CD4-positive, CD25-positive, alpha-beta regulatory T cell (primary cell): ENCODE data around the gene ZFYVE1. TPM values are rescaled to one million over a fixed set of nuclear protein-coding genes. Genes with fewer than 3 reads are reported as not detected.
"Not testable (repeated sequence)": the region's sequence is repeated elsewhere in the genome, so short reads cannot be mapped to it uniquely, and the experiment has no call there.

Experiments
- ATAC-seq, 2 donors: fragments of 150-1000 bp; cut with Tn5 transposase; one replicate each; pipeline ENCODE4 v1.10.0; 2021; ENCODE audit warnings: low read depth in 2 of 2, moderate number of reproducible peaks in 2 of 2, moderate library complexity in 1 of 2
- DNase-seq, 3 donors: peaks; one replicate each; pipeline versions ENCODE4 v3.0.0 to v3.0.0-alpha.2; 2012 to 2022; ENCODE audit warnings: mixed read lengths in 1 of 3
- H3K27ac ChIP-seq: one replicate; pipeline ENCODE4 v1.7.0; 2013; ENCODE audit warnings: mild to moderate bottlenecking, low read length; ENCODE audit not compliant: insufficient read depth, poor library complexity, severe bottlenecking
- H3K27me3 ChIP-seq: one replicate; pipeline ENCODE4 v1.7.0; 2013; ENCODE audit warnings: low read length; ENCODE audit not compliant: control insufficient read depth, insufficient read depth
- H3K36me3 ChIP-seq: one replicate; pipeline ENCODE4 v1.7.0; 2013; ENCODE audit warnings: mild to moderate bottlenecking, low read length, moderate library complexity; ENCODE audit not compliant: control insufficient read depth, insufficient read depth
- H3K4me1 ChIP-seq: 2 replicates; pipeline ENCODE4 v1.7.0; 2013; ENCODE audit warnings: mild to moderate bottlenecking, low read length; ENCODE audit not compliant: insufficient read depth, control insufficient read depth, poor library complexity, severe bottlenecking
- H3K4me3 ChIP-seq: one replicate; pipeline ENCODE4 v1.7.0; 2013; ENCODE audit warnings: low read depth, mild to moderate bottlenecking, low read length, moderate library complexity
- H3K9me3 ChIP-seq, 2 experiments: 1 replicate in 1 of 2; 2 replicates in 1 of 2; pipeline ENCODE4 v1.7.0; 2013; ENCODE audit warnings: low read length in 2 of 2, mild to moderate bottlenecking in 1 of 2, moderate library complexity in 1 of 2; ENCODE audit not compliant: control insufficient read depth in 2 of 2
- H3K27ac Mint-ChIP-seq, 3 donors: one replicate each; pipeline ENCODE4 v1.8.0; 2020 to 2022; ENCODE audit warnings: mild to moderate bottlenecking in 3 of 3, mixed read lengths in 3 of 3, moderate library complexity in 2 of 3
- H3K27me3 Mint-ChIP-seq: one replicate; pipeline ENCODE4 v1.8.0; 2022; ENCODE audit warnings: mild to moderate bottlenecking, mixed read lengths
- H3K36me3 Mint-ChIP-seq: one replicate; pipeline ENCODE4 v1.8.0; 2020; ENCODE audit warnings: mixed read lengths
- H3K4me1 Mint-ChIP-seq, 4 donors: one replicate each; pipeline ENCODE4 v1.8.0; 2020 to 2022; ENCODE audit warnings: mixed read lengths in 4 of 4, mild to moderate bottlenecking in 1 of 4
- H3K4me3 Mint-ChIP-seq, 4 donors: one replicate each; pipeline ENCODE4 v1.8.0; 2020 to 2022; ENCODE audit warnings: mild to moderate bottlenecking in 4 of 4, mixed read lengths in 4 of 4, moderate library complexity in 3 of 4
- H3K9me3 Mint-ChIP-seq, 7 donors: one replicate each; pipeline ENCODE4 v1.8.0; 2020 to 2022; ENCODE audit warnings: mixed read lengths in 7 of 7, mild to moderate bottlenecking in 3 of 7, moderate library complexity in 2 of 7
- polyA plus RNA-seq, 4 donors: library from polyadenylated mRNA; unstranded; fragments of 300-500 nt; fragmentation: Illumina TruSeq; gene quantifications; one replicate each; pipeline ENCODE4 v1.2.3, GENCODE V29; 2021
- total RNA-seq: library from RNA; stranded (reverse); gene quantifications from one replicate; pipeline ENCODE4 v1.2.3, GENCODE V29; 2022

The ZFYVE1 gene
- total and polyA plus RNA-seq, 5 donors from 2014 or later: 4.1 to 22.8 (median 5.9) TPM

DNA sequence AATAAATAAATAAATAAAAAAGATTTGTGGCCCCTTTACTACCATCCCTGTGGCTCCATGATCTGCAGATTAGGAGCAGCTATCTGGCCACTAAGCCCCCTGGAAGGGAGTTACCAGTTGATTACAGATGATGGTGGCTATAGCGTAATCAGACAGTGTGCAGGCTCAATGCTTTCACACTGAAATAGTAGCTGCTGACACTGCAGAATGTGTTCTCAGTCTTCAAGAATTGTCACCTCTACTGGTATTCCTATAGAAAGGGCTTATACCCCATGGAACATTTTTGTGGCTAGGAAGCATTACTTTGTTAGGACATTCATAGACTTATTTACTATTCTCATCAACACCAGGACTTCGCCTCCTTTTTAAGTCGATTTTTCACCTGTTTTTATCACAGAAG is 69.7 kb downstream of the ZFYVE1 start:
- H3K27me3 ChIP-seq: no peaks in the 10 kb centered on the region
- no peaks in the 10 kb centered on the region for H3K9me3 ChIP-seq
- no peaks in the 10 kb centered on the region for H3K27me3 Mint-ChIP-seq
- H3K27ac Mint-ChIP-seq: no peak overlapping the region
- H3K36me3 ChIP-seq: peaks cover 38% of the 10 kb centered on the region
- no peak for ATAC-seq
- H3K4me1 ChIP-seq: no peaks in the 10 kb centered on the region
- H3K4me3 ChIP-seq: no peak overlapping the region
- no peaks in the 10 kb centered on the region for H3K9me3 Mint-ChIP-seq
- H3K36me3 Mint-ChIP-seq: peaks cover 47% of the 10 kb centered on the region
- no peak overlapping the region for H3K4me3 Mint-ChIP-seq
- DNase-seq: no peak
- no peak overlapping the region for H3K27ac ChIP-seq
- no peaks in the 10 kb centered on the region for H3K4me1 Mint-ChIP-seq

GRCh38 chr14:72956741-72957140 is 70.2 kb downstream of the ZFYVE1 start:
- not testable (repeated sequence) for H3K9me3 Mint-ChIP-seq, H3K27ac Mint-ChIP-seq, DNase-seq, H3K27me3 ChIP-seq, H3K4me3 Mint-ChIP-seq, H3K9me3 ChIP-seq, H3K4me3 ChIP-seq, ATAC-seq, H3K27ac ChIP-seq, H3K27me3 Mint-ChIP-seq, H3K4me1 ChIP-seq, H3K4me1 Mint-ChIP-seq
- peaks cover 52% of the 10 kb centered on the region for H3K36me3 Mint-ChIP-seq
- H3K36me3 ChIP-seq: peaks cover 40% of the 10 kb centered on the region

DNA sequence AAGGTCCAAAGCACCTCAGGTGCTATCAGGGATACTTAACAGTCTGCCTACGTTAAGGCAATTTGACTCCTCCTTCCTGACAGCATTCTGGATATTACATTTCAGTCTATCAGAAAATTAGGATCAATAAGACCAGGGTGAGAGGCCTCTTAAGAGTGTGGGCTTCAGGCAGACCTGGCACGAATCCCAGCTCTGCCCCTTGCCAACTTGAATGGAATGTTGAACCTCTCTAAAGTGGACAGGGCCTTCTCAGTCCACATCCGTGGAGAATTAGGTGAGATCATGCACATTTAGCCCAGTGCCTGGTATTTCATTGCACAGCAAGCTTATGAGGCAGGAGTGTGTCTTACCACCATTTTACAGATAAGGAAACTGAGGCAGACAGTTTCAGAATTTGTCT is 74.7 kb downstream of the ZFYVE1 start:
- ATAC-seq: no peak
- H3K36me3 Mint-ChIP-seq: peaks cover 44% of the 10 kb centered on the region
- Histone ChIP-seq H3K4me3 (no peak overlapping the region), H3K4me1 (no peaks in the 10 kb centered on the region), H3K36me3 (peaks cover 33% of the 10 kb centered on the region), H3K27me3 (no peaks in the 10 kb centered on the region), H3K9me3 (no peaks in the 10 kb centered on the region), H3K27ac (no peak overlapping the region)
- H3K27me3 Mint-ChIP-seq: no peaks in the 10 kb centered on the region
- DNase-seq: no peak
- peaks cover 0 to 7% (median 2%) of the 10 kb centered on the region in 4 donors for H3K4me1 Mint-ChIP-seq
- no peaks in the 10 kb centered on the region for H3K9me3 Mint-ChIP-seq
- no peak overlapping the region for H3K27ac Mint-ChIP-seq
- no peak overlapping the region for H3K4me3 Mint-ChIP-seq

- Mint-ChIP-seq H3K4me1 (peaks cover 0 to 7% (median 2%) of the 10 kb centered on the region in 4 donors), H3K4me3 (no peak overlapping the region), H3K27me3 (no peaks in the 10 kb centered on the region), H3K36me3 (peaks cover 36% of the 10 kb centered on the region), H3K9me3 (no peaks in the 10 kb centered on the region), H3K27ac (no peak overlapping the region)
- Histone ChIP-seq H3K4me3 (no peak overlapping the region), H3K27me3 (no peaks in the 10 kb centered on the region), H3K4me1 (no peaks in the 10 kb centered on the region), H3K36me3 (peaks cover 34% of the 10 kb centered on the region), H3K27ac (no peak overlapping the region), H3K9me3 (no peaks in the 10 kb centered on the region)
- peak in 1 of 2 donors; percentile 51 for ATAC-seq
- peak; percentile 45 to 65 (median 49) for DNase-seq
Observed at GRCh38 chr14:72948481-72949138, 78.3 kb downstream of the ZFYVE1 start.

DNA sequence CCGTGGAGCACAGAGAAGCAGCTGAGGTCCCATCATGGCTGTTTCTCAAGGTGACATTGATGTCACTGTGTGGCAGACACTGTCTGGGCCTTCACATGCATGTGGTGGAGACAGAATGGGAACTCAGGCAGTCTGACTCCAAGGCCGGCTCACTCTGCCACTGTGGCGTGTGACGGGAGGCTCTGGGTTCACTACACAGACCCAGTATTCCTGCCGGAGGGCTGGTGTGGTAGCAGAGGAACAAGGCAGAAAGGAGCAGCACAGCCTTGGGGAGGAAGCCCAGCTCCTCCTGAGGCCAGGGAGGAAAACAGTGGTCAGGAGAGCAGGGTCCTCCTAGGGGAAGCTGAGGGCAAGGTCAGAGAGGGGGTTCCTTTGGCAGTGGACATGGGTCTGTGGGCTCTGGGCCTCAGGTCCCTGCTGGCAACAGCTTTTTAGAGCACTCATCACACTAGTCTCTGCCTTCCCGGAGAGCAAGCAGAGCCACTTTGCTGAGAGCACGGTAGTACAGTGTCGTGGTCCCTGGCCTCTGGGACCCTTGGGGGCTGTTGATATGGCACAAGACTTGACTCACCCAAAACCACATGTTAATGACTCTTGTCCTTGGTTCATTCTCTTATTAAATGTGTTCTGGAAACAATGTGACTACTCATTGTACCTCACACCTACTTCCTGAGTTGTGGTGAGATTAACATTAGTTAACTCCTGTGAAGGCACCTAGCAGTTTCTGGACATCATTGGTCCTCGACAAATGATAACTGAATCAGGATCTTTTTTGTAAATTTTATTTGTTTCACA is 79.3 kb downstream of the ZFYVE1 start:
- Histone ChIP-seq H3K4me3 (no peak overlapping the region), H3K36me3 (peaks cover 41% of the 10 kb centered on the region), H3K4me1 (no peaks in the 10 kb centered on the region), H3K27ac (no peak overlapping the region), H3K27me3 (no peaks in the 10 kb centered on the region), H3K9me3 (no peaks in the 10 kb centered on the region)
- Mint-ChIP-seq H3K9me3 (no peaks in the 10 kb centered on the region), H3K27me3 (no peaks in the 10 kb centered on the region), H3K4me1 (peaks cover 0 to 7% (median 2%) of the 10 kb centered on the region in 4 donors), H3K36me3 (peaks cover 43% of the 10 kb centered on the region), H3K4me3 (no peak overlapping the region), H3K27ac (peak overlapping the region in 2 of 3 donors; percentile 44 to 81)
- DNase-seq: no peak
- peak in 1 of 2 donors; percentile 19 for ATAC-seq

- no peak overlapping the region for H3K4me3 Mint-ChIP-seq
- Histone ChIP-seq H3K27ac (no peak overlapping the region), H3K4me3 (no peak overlapping the region), H3K36me3 (peaks cover 44% of the 10 kb centered on the region), H3K9me3 (no peaks in the 10 kb centered on the region), H3K4me1 (no peaks in the 10 kb centered on the region), H3K27me3 (no peaks in the 10 kb centered on the region)
- H3K27ac Mint-ChIP-seq: no peak overlapping the region
- H3K36me3 Mint-ChIP-seq: peaks cover 42% of the 10 kb centered on the region
- H3K4me1 Mint-ChIP-seq: peaks cover 0 to 7% (median 2%) of the 10 kb centered on the region in 4 donors
- ATAC-seq (no peak), DNase-seq (no peak)
- no peaks in the 10 kb centered on the region for H3K9me3 Mint-ChIP-seq
- H3K27me3 Mint-ChIP-seq: no peaks in the 10 kb centered on the region
Observed at GRCh38 chr14:72946491-72946890, 80.4 kb downstream of the ZFYVE1 start.

- Histone ChIP-seq H3K9me3 (no peaks in the 10 kb centered on the region), H3K27ac (no peak overlapping the region), H3K36me3 (peaks cover 46% of the 10 kb centered on the region), H3K4me1 (no peaks in the 10 kb centered on the region), H3K4me3 (no peak overlapping the region), H3K27me3 (no peaks in the 10 kb centered on the region)
- peak overlapping the region in 2 of 3 donors; percentile 3 to 35 for H3K27ac Mint-ChIP-seq
- peaks cover 0 to 7% (median 2%) of the 10 kb centered on the region in 4 donors for H3K4me1 Mint-ChIP-seq
- DNase-seq: no peak
- ATAC-seq: no peak
- peaks cover 40% of the 10 kb centered on the region for H3K36me3 Mint-ChIP-seq
- no peaks in the 10 kb centered on the region for H3K27me3 Mint-ChIP-seq
- H3K4me3 Mint-ChIP-seq: no peak overlapping the region
- H3K9me3 Mint-ChIP-seq: no peaks in the 10 kb centered on the region
Observed at GRCh38 chr14:72945356-72946027, 81.4 kb downstream of the ZFYVE1 start.
